GM21447 (cell line): ENCODE results near the gene CRYBA2.

ENCODE experiments used
- ATAC-seq: cut with Tn5 transposase; IDR thresholded peaks from one replicate; pipeline ENCODE4 v1.9.1; 2021; ENCODE audit not compliant: unreplicated experiment

Gene CRYBA2, protein sequence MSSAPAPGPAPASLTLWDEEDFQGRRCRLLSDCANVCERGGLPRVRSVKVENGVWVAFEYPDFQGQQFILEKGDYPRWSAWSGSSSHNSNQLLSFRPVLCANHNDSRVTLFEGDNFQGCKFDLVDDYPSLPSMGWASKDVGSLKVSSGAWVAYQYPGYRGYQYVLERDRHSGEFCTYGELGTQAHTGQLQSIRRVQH

DNA sequence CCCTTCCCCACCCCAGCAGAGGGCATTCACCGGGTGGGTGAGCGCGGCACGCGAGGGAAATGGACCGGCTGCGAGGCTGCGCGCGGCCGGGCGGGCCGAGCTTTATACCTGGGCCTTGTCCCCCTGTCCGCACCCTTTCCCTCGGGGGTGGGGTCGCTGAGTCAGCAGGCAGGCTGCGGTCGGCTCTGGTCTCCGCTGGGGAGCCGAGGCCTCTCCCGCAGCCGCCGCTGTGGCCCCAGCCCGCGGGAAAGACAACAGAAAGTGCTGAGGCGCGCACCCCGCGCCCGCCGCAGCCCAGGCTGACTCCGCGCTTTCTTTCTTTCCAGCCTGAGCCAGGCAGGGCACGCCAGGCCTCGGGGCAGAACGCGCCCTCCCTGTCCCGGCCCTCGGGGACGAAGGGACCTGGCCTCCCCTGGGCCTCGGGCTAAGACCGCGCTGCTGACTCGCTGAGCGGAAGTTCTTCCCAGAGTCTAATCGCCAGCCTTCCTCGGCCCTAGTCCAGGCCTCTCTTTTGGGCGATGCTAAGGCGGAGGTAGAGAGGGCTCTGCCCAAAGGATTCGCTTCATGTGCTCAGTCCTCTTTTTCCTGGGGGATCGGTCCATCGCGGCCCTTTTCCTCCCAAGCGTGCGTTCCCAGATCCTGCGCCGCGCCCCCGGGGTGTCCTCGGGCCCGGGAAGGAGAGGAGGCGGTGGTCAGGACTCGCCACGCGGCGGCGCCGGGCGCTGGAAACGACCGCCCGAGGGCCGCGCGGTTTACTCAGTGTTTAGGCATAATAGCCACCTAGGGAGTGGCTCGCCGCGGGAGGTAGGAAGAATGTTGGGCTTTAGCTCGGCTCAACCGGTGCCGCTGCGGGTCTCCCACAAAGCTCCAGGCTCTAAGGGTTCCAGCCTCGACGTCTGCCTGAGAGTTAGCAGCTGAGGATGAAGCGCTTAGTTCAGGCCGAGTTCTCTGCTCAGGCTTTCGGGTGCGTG, at the start of gene CRYBA2:
CRYBA2 (minus strand) TSS at position 78 of the 971 bp plus-strand sequence. CDS start 246 bp downstream, outside the sequence.
- ATAC-seq: no peak

DNA sequence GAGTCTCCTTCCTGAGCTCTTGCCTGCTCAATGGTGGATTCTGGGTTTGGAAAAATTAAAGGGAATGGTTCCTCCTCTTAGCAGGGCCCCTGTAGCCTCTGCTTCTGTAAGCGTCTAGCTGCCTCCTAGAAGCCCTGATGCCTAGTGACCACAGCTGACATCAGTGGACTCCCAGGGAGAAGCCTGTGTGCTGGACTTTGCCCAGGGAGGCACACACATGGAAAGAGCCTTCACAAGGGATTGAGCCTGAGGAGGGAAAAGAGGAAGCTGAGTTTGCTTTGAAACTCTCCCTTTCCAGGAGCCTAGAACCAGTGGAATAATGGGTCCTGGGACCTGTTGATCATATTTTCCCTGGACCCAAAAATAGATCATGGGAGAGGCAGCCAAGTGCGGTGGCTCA, 49.5 kb upstream of the CRYBA2 start:
- ATAC-seq: no peak

DNA sequence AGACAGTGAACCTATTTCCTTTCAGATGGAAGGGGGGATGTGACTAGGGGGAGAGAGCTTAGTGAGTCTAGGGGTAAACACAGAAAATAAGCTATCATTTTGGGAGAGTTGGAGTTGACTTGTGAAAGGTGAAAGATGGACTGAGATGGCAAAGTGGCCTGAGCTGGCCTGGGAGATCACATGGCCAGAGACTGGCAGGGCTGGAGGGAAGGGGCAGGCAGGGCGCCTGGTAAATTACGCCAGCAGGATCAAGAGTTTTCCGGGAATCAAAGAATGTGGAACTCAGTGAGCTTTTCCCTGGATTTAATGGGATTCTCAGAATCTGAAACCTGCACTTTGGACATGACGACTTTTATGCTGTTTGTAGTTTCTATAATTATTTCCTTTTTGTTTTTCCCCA, 48.9 kb upstream of the CRYBA2 start:
- ATAC-seq: no peak

DNA sequence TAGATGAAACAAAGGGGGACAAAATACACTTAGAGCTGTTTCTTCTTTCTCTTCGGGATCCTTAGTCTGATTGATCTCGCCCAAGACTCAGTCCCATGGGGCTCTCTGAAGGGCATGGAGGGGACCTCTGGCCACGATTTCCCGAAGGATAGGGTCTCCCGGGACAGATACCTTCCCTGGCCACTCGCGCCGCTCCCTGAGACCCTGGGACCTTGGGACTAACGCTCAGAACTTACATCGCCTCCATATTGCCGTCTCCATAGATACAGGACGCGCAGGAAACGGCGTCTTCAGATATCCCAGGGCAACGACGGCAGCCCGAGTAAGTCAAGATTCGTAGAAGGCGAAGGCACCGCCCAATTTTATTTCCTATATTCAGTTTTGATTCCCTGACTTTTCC, 48.0 kb upstream of the CRYBA2 start, which contains the start of gene CFAP65:
CFAP65 (minus strand) TSS at position 265 of the 400 bp plus-strand sequence. CDS start 2,468 bp downstream, outside the sequence.
- ATAC-seq: no peak

DNA sequence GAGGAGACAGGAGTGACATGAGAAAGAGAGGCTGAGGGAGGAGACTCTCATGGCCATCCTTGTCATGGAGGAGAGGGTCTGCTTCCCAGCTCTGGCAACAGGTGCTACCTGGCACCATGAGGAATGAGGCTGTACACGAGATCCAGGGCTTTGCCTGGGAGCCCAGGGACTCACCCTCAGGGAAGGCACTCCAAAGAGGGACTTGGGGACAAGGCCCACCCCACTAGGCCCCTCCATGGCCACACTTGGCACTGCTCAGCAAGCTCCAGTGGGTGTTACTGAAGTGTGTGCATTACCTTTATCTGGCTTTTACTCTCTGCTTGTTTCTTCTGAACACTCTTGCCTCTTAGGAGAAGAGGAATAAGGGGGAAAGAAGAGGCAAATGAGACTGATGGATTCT, 45.4 kb upstream of the CRYBA2 start:
- ATAC-seq: no peak

DNA sequence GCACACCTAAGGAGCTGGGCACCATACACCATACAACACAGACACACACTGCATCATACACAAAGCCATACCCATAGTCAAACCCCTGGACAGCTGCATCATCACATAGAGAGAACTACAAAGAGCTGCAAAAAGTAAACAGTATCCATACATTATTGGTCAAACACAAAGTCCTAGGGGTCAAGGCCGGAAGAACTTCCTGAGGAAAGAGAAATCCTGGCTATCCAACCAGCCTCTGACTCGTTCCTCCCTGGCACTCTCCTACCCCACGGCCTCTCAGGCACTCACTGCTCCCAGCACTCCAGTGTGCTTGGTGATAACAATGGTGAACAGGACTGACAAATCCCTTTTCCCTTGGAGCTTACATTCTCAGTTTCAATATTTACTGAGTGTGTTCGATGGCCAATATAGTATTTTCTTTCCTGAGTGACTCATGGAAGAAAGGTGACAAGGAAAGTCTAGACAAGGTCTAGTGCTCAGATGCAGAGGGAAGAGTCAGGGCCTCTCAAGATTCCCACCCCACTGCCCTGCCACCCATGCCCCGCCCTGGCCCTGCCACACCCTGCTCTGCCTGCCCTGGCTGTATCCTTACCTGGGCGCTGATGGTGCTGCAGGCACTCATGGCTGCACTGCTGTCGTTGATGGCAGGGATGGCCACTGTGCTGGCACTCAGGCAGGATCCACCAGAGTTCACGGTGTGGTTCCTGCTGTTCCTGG, 44.7 kb upstream of the CRYBA2 start:
- no peak for ATAC-seq

DNA sequence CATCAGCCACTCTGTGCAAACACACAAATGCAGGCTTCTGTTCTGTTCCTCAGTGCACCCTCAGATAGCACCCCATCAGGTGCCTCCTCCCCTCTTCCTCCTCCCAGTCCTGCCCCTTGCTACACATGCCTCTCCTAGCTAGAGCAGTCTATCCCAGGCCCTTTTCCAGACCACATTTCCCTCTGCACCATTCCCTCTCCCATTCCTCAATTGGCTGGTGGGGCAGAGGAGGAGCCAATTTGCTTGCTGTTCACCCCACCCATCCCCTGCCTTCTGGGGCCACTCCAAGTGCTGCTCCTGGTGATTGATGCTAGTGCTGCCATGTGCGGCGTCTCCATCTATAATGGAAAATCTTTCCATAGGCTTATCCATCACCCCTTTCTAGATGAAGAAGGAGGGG, 42.7 kb upstream of the CRYBA2 start:
- no peak for ATAC-seq

DNA sequence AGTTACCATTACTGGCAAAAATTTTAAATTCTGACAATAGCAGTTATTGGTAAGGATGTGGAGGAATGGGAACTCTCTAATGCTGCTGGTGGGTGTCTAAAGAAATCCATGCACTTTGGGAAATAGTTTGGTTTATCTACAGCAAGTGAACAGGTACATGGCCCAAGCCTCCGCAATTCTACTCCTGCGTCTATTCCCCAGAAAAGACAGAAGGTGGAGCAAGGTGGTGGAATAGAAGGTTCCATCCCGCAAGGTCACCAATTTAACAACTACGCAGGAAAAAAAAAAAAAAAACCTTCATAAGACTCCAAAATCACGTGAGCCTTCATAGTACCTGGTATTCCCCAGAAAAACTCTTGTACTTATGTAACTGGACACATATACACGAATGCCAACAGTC, 41.6 kb upstream of the CRYBA2 start:
- no peak for ATAC-seq

DNA sequence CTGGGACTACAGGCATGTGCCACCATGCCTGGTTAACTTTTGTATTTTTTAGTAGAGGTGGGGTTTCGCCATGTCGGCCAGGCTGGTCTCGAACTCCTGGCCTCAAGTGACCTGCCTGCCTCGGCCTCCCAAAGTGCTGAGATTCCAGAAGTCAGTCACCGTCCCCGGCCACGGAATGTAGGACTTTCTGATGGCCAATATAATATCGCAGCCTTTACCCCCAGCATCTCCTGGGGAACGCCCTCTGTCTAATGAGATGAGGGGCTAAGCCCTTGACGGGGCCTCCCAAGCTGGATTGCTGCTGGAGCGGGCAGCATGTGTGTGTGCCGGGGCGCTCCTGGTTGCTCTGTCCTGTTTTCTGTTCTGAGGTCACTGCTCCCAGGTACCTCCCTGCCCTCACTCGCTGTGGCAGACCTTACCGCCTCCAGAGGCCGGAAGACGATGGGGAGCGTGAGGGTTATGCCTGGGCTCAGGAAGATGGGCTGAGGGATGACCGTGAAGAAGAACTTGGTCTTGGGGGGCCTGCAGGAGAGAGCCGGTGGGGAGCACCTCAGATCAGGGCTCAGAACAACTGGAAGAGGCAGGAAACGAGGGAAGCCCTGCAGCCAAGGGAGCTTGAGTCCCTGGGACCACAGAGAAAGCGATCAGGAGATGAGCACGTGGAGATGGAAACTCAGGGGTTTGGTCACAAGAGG, 39.0 kb upstream of the CRYBA2 start:
- no peak for ATAC-seq

DNA sequence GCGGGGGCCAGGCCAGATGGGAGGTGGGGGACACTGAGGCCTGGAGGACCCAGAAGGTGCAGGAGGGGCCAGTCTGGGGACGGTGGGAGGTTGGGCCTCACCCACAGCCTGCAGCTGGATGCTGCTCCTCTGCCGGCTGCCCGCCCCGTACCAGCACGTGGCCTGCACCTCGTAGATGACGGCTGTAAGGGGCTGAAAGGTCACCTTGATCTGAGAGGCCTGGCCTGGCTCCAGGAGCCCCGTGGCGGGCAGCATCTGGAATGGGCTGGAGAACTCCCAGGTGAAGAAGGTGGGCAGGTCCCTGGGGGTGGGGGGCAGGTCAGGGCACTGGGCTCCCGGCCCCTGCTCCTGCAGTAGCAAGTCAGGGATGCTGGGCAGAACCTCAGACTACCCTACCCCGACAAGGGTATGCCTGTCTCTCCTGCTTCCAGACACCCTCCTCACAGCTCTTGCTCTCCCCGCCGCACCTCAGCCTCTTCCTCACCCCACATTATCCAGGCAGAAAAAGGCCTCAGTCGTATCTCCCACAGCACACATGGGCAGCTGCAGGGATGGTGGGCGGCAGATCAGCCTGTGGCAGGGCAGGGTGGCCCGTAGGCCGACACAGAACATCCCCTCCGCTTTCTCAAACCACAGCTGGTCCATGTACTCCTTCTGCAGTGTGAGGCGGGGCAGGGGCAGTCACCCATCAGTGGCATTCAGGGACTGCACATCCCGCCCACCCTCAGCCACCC, 38.0 kb upstream of the CRYBA2 start:
- ATAC-seq: no peak

DNA sequence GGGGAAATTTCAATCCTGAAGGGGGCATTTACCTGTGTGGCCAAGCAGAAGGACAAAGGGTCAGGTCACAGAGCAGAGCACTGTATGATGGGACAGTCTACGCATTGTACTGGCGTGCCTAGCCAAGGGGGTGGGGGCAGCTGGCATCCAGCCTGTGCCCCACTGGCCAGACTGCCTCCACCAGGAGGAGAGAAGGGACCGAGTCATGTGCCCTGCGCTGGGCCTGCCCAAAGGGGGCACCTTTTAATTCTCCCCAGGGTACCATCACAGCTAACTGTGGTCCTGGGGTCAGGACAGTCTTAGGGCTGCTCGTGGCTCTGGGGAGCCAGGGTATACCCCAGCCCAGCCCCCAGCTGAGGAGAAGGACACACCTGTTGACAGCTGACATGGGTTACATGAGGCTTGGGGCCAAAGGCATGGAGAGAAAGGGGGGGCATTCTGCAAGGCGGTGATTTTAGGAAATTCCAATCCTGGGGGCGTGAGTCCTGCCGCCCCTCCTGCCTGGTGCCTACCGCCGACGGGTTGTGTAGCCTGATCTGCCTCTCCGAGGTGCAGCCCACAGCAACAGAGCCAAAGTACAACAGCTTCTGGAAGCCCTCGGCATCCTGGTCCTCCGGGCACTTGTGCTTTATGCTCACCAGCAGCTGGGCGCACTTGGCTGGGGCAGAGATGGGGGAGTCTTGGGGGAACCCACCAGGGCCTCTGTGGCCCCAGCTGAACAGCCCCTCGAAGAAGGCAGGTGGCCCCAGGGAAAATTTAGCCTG, 37.1 kb upstream of the CRYBA2 start:
- ATAC-seq: no peak

DNA sequence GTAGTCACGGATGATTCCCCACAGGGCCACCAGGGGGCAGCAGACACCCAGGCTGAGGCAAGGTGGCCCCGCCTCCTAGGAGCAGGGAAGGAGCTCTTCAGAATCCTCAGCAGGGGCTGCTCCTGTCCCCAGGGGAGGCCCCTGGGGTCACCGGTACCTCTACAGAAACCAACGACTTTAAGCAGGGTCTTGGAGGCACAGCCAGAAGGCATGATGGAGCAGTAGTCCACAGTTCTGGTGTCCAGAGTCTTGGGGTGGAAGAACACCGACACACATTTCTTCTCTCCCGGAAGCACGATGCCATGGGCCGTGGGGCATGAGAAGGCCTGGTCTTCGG, 36.6 kb upstream of the CRYBA2 start:
- ATAC-seq: no peak

DNA sequence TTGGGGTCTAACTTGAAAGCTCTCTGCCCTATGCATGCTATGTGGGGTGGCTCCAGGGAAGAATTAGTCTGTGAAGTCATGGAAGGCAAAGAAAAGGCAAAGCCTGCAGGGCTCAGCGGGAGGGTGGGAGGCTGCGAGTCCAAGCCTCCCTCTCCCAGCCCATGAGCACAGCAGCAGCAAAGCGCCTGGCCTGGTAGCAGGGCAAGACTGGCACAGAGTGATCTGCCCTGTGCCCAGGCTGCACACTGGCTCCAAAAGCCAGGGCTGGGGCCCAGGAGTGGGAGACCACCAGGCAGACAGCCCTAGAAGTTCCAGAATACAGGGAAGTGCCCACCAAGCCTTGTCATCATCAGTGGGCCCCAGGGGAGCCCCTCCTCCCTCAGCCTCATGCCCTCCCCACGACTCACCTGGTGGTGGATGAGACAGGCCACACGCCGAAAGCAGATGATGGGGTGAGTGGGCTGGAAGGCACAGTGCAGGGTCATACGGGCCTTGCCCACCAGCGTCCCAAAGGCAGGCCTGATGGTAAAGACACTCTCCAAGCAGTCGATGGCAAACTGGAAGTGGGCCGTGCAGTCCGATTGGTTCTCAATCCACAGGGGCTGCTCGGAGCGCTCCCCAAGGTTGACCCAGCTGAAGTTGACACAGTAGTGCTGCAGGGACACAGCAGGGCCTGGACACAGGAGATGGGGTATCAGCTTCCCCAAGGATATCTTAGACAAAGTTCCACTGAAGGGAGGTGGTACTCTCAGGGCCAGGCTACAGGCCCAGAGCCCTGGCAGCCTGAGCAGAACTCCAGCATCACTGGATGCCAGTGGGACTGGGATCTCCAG, 36.0 kb upstream of the CRYBA2 start:
- ATAC-seq: no peak

DNA sequence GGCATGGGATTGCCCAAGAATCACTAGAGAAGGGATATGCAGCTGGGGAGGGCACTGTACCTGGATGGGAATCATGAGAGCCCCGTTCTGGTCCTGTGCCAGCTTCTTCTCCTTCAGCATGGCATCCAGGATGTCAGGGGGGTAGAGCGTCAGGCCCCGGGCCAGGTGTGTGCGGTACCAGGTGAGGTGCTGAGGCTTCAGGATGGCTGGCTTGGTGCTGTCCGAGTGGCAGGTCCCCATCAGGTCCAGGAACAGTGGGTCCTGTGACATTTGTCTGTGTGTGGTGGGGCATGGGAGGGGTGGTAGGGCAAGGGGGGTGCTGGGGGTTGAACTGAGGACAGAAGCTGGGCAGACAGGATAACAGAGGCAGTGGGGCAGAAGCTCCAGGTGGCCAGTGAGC, 34.9 kb upstream of the CRYBA2 start:
- ATAC-seq: no peak

DNA sequence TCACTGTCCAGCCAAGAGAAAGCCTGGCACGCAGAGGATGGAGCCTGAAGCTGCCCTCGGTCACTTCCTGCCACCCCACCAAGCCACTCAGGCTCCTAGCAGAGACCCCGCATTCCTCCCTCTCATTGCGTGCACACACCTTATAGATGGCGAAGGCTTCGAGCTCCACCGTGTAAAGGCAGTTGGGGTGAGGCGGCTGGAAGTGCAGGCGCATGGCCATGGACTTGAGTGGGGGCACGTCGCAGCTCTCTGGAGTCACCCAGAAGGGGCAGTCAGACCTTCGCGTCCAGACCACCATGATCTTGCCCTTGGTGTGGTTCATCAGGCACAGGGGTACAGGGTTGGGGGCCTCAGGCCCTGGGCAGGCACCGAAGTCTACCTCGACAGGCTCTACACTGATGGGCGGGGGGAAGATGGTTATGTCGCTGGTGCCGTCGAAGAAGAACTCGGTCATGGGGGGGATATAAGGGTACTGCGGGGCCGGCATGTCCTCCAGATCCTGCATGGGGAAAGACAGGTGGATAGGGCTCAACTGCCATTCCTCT, 34.4 kb upstream of the CRYBA2 start:
- ATAC-seq: no peak

DNA sequence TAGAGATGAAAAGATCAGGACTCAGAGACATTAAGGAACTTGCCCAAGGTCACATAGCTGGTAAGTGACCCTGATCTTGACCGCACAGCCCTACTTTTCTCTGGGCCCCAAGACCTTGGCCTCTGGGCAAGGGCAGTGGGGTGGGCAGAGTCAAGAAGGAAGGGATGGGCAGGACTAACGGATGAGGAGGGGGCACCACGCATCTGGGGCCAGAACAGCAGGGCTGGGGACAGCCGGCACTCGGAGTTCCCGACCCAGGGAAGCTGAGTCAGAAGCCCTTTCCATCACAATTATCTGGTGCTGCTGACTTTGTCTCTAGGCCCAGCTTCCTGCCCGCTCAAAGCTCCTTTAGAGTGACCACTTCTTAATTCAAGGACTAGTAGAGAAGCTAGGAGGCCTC, 33.7 kb upstream of the CRYBA2 start:
- ATAC-seq: no peak

DNA sequence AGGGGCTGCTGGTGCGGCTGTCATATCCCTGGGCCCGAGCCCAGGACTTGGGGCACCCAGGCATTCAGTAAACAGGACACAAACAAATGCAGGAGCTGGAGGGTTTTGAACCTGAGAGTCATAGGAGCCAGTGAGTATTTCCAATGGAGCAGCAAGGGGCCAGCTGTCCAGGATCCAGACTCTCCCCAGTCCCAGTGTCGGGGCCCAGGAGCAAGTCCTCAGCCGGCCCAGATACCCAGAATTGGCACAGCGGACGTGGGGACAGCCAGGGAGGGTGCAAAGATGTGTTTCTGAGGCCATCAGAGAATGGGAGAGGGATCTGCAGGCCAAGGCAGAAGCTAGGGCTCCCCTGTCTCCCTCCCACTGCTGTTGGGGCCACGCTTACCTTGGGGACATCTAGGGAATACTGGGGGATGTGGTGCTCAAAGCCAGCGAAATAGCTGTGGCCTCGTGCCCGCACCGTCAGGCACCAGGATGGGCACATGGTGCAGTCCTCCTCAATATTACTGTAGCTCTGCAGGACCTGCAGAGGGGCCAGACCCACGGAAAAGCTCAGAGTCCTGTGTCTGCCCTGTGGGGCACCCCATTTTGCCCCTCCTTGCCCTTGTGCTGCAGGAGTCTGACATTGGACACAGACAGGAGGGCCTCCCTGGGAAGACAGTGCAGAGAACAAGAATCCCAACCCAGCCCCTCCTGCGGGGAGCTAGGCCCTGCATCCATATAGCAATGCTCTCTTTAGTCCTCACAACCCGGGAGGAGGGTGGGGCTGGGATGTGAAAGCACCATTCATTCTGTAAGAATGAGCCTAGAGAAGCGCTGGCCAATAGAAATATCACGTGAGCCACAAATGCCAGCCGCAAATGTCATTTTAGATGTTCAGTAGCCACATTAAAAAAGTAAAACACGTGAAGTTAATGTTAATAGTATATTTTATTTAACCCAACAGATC, 32.7 kb upstream of the CRYBA2 start:
- ATAC-seq: no peak
